HL-60/S4 (cell line): ENCODE results near the gene PHAX.

Experiments used
- in situ Hi-C: fragments of 300-500 bp; cut with MboI; formaldehyde crosslinking; loops from 2 replicates; pipeline ENCODE4 v1.14.3; 2022; ENCODE audit warnings: low sequenced_read_pairs

PHAX gene

DNA sequence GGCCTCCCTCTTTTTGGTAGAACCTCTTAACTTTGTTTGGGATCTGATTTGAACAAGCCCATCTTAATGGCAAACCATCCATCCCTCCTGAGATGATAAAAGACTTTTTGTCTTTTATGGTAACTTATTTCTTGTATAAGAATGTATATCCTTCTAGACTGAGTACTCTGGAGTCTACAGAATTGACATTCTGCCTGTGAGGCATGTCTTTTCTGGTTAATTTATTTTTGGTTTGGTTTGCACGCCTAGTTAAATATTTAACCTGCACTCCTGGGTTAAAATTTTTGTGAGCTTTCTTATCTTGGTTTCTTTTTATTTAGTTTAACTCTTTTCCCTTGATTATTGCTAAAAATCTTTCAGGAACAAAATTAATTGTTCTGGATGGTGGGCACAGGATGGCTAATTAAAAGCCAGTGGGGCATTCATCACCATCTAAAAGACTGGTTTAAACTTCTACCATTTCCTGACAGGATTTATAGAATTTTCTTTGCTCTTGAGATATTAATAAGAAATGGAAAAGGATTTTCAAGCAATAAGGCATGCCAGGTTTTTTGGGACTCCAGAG is 50.3 kb downstream of the PHAX start:
- in situ Hi-C loops = loop anchor here (25.0 kb wide), 1 partner anchor 861 kb away; the partner anchor contains the start of gene PRRC1

DNA sequence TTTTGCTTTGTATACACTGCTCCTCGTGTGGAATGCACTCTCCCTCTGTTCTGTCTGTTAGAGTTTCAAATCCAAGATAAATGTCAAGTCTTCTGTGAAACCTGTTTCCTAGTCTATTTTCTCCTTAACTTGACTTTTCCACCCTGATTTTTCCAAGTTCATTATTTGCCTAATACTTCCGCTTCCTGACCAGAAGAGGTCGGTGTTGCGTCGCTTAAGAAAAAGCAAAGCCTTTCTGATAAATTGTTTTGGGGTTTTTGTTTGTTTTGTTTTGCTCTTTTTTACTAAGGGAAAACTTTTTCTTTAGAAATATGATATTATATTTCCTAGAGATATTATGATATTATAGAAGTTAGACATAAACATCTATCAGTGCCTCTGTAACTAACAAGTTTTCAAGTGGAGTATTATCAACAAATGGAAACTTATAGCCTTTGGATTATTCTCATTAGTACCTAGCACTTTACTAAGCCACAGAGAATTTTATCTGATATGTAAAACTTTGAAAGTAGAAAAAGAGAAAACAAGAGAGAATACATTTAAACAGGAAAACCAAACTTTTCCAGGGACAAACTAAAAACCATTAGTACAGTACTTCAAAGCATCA is 55.8 kb downstream of the PHAX start:
- in situ Hi-C loops = loop anchor here (25.0 kb wide), 1 partner anchor 856 kb away; the partner anchor contains the start of gene PRRC1

- in situ Hi-C loops = loop anchor here (25.0 kb wide), 1 partner anchor 854 kb away; the partner anchor contains the start of gene PRRC1
Measured at GRCh38 chr5:126658561-126658960, 57.8 kb downstream of the PHAX start.

DNA sequence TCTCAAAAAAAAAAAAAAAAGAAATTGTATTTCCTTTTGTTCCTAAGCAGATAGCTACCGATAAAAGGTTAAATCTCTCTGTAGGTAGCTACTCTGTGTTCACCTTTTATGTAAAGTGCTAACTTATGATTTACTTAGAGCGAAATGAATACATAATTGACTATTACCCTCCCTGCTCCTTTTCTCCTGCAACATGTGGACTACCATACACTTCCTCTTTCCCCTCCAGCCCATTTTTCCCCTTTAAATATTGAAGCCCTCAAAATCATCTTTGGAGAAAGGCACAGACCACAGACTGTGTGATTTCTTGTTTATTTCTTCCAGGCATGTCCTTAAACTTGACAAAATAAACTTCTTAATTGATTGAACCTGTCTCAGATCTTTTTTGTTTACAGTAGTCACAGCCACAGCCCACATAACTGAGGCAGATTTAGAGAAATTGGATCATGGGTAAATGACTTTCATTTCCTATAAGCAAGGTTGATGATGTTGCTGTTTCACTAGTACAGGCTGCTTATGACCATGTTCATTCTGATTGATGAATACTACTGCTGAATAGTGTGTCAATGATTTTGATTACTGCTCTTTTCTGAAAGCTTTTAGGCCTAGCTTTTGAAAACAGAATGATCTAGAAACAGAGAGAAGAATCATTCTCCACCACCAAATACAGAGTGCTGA is 59.2 kb downstream of the PHAX start:
- in situ Hi-C loops = loop anchor here (25.0 kb wide), 1 partner anchor 852 kb away; the partner anchor contains the start of gene PRRC1

DNA sequence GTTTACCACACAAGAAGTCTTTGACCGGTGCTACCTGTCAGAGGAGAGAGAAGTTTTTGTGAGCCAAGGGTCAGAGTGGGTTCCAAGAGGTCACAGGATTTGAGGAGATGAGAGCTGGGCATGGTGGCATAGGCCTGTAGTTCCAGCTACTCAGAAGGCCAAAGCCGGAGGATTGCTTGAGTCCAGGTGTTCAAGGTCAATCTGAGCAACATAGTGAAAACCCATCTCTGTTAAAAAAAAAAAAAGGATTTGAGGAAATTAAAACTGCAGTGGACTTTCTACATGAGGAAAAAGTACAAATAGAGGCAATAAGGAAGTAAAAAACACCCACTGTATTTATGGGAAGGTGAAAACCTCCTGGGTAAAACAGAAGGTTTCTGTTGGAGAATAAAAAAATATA is 63.8 kb downstream of the PHAX start:
- in situ Hi-C loops = loop anchor here (25.0 kb wide), 1 partner anchor 848 kb away; the partner anchor contains the start of gene PRRC1

DNA sequence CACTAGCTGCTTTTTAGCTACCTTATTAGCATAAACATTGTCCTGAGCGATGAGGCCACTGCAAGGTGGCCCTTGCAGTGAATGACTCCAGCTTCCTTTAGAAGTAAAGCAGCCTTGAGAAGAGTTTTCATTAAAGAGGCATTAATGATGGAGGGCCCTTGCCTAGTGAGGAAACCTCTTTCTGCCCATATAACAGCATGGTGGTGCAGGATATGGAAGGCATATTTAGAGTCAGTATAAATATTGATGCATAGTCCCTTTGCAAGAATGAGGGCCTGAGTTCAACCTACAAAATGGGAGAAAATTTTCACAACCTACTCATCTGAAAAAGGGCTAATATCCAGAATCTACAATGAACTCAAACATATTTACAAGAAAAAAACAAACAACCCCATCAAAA is 69.4 kb downstream of the PHAX start:
- in situ Hi-C loops = loop anchor here (10.0 to 25.0 kb wide), 2 partner anchors 115 to 842 kb away; partner anchors contain the start of gene PRRC1

GRCh38 chr5:126671681-126672080 is 70.9 kb downstream of the PHAX start:
- in situ Hi-C loops = loop anchor here (10.0 to 25.0 kb wide), 2 partner anchors 113 to 841 kb away; partner anchors contain the start of gene PRRC1

DNA sequence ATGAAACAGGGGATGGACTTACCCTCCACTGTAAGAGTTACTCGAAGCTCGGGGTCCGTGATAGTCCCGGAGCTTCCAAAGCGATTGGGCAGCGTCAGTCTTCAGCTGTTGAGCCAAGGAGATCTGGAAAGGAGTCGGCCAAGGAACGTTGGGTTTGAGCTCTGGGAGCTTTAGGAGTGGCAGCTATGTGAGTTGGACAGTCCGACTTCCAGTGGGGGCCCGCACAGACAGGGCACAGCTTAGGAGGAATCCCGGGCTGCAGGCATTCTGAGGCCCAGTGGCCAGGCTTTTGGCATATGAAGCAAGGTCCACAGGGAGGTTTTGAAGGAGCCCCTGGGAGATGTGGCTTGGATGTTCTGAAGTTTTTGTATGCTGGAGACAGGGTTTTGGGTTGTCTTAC is 72.7 kb downstream of the PHAX start:
- in situ Hi-C loops = loop anchor here (10.0 to 25.0 kb wide), 2 partner anchors 111 to 839 kb away; partner anchors contain the start of gene PRRC1

GRCh38 chr5:126674145-126674544 is 73.4 kb downstream of the PHAX start:
- in situ Hi-C loops = loop anchor here (10.0 to 25.0 kb wide), 2 partner anchors 111 to 838 kb away; partner anchors contain the start of gene PRRC1

- in situ Hi-C loops = loop anchor here (10.0 kb wide), 1 partner anchor 109 kb away; no protein-coding TSS in a partner anchor
Measured at GRCh38 chr5:126675338-126675737, 74.6 kb downstream of the PHAX start.

GRCh38 chr5:126676195-126676624 is 75.5 kb downstream of the PHAX start:
- in situ Hi-C loops = loop anchor here (10.0 kb wide), 1 partner anchor 109 kb away; no protein-coding TSS in a partner anchor
